B cell (primary cell): Measurements from ENCODE around the gene PML. TPM values are rescaled to one million over a fixed set of nuclear protein-coding genes. Genes with fewer than 3 reads are reported as not detected.

Source experiments
- ATAC-seq: fragments of 200-7000 bp; cut with Tn5 transposase; one replicate; pipeline ENCODE4 v1.10.0; 2021; ENCODE audit warnings: low read depth, mild to moderate bottlenecking, moderate number of reproducible peaks, moderate library complexity
- CTCF ChIA-PET: fragments of 350-600 bp; sonication (Branson Sonifier 250); formaldehyde crosslinking; loops from one replicate; lab custom pipeline; 2021; ENCODE audit warnings: antibody characterized with exemption, inconsistent platforms; lab: Charles Lee
- POLR2A ChIA-PET: fragments of 350-600 bp; sonication (Branson Sonifier 250); formaldehyde crosslinking; loops from one replicate; lab custom pipeline; 2021; ENCODE audit warnings: antibody characterized with exemption; lab: Charles Lee
- DNase-seq: peaks from one replicate; pipeline ENCODE4 v3.0.0; 2013
- H2AFZ ChIP-seq: 2 replicates; pipeline ENCODE4 v1.6.1; 2012; ENCODE audit warnings: mild to moderate bottlenecking, low read depth, low read length; ENCODE audit not compliant: insufficient read depth, poor library complexity, severe bottlenecking
- H3K27ac ChIP-seq, 2 donors: 1 replicate in 1 of 2; 2 replicates in 1 of 2; pipeline ENCODE4 v1.5.1; 2012 to 2013; ENCODE audit warnings: low read length in 2 of 2, mild to moderate bottlenecking in 2 of 2, moderate library complexity in 1 of 2
- H3K27me3 ChIP-seq, 4 experiments: fragments of 200-600 bp in 1 of 4; sonication (generic) in 1 of 4; replicated peaks in 1 of 4; 1 replicate in 2 of 4; 2 replicates in 2 of 4; pipeline versions ENCODE4 v1.6.1 to v1.7.0; 2013 to 2016; ENCODE audit warnings: low read length in 3 of 4, mild to moderate bottlenecking in 2 of 4, mixed read lengths in 1 of 4, moderate library complexity in 1 of 4; ENCODE audit not compliant: insufficient read depth in 4 of 4, control insufficient read depth in 3 of 4; ENCODE audit errors: control extremely low read depth in 1 of 4
- H3K36me3 ChIP-seq, 2 experiments: replicated peaks in 1 of 2; 1 replicate in 1 of 2; 2 replicates in 1 of 2; pipeline versions ENCODE4 v1.6.1 to v1.7.1; 2013; ENCODE audit warnings: low read length in 1 of 2; ENCODE audit not compliant: insufficient read depth in 2 of 2, control insufficient read depth in 1 of 2; ENCODE audit errors: control extremely low read depth in 1 of 2, extremely low read depth in 1 of 2
- H3K4me1 ChIP-seq, 2 donors: fragments of 200-600 bp in 1 of 2; sonication (generic) in 1 of 2; 1 replicate in 1 of 2; 2 replicates in 1 of 2; pipeline versions ENCODE4 v1.5.1 to v1.6.1; 2013 to 2017; ENCODE audit warnings: low read length in 2 of 2; ENCODE audit not compliant: control insufficient read depth in 2 of 2, insufficient read depth in 2 of 2
- H3K4me2 ChIP-seq: replicated peaks from 2 replicates; pipeline ENCODE3; 2012; ENCODE audit warnings: mild to moderate bottlenecking, low read depth, low read length; ENCODE audit not compliant: poor library complexity, severe bottlenecking
- H3K4me3 ChIP-seq, 5 experiments: fragments of 200-600 bp in 1 of 5; sonication (generic) in 1 of 5; 1 replicate in 3 of 5; 2 replicates in 2 of 5; pipeline versions ENCODE4 v1.5.1 to v1.7.0; 2011 to 2016; ENCODE audit warnings: low read length in 4 of 5, mild to moderate bottlenecking in 4 of 5, low read depth in 2 of 5, control low read depth in 1 of 5, moderate library complexity in 1 of 5; ENCODE audit not compliant: insufficient read depth in 1 of 5; ENCODE audit errors: control extremely low read depth in 1 of 5, extremely low read depth in 1 of 5
- H3K79me2 ChIP-seq: fragments of 200-600 bp; sonication (generic); one replicate; pipeline ENCODE4 v1.6.0; 2016; ENCODE audit warnings: low read length; ENCODE audit not compliant: control insufficient read depth, insufficient read depth
- H3K9ac ChIP-seq: fragments of 200-600 bp; sonication (generic); 2 replicates; pipeline ENCODE4 v1.6.1; 2017; ENCODE audit warnings: mild to moderate bottlenecking, low read length, moderate library complexity
- H3K9me3 ChIP-seq, 3 donors: one replicate each; pipeline versions ENCODE4 v1.6.1 to v1.7.1; 2013; ENCODE audit warnings: low read length in 2 of 3; ENCODE audit not compliant: control insufficient read depth in 2 of 3, insufficient read depth in 1 of 3; ENCODE audit errors: control extremely low read depth in 1 of 3
- H4K20me1 ChIP-seq: 2 replicates; pipeline ENCODE4 v1.6.0; 2012; ENCODE audit warnings: mild to moderate bottlenecking, low read length; ENCODE audit not compliant: insufficient read depth, control insufficient read depth, poor library complexity, severe bottlenecking
- H3K27ac Mint-ChIP-seq: one replicate; pipeline ENCODE4 v1.8.0; 2021; ENCODE audit warnings: mixed read lengths
- H3K27me3 Mint-ChIP-seq: one replicate; pipeline ENCODE4 v1.8.0; 2021; ENCODE audit warnings: mixed read lengths
- H3K4me1 Mint-ChIP-seq: one replicate; pipeline ENCODE4 v1.8.0; 2021; ENCODE audit warnings: mixed read lengths
- H3K4me3 Mint-ChIP-seq: one replicate; pipeline ENCODE4 v1.8.0; 2021; ENCODE audit warnings: mixed read lengths
- H3K9me3 Mint-ChIP-seq: one replicate; pipeline ENCODE4 v1.8.0; 2022; ENCODE audit warnings: mixed read lengths; ENCODE audit not compliant: insufficient read depth
- EZH2 ChIP-seq: IDR thresholded peaks from 2 replicates; pipeline ENCODE4 v1.6.1; 2012; ENCODE audit warnings: borderline replicate concordance, low read depth, mild to moderate bottlenecking, moderate library complexity, low read length; ENCODE audit not compliant: insufficient read depth, poor library complexity, severe bottlenecking
- WGBS: methylation state at CpG from one replicate; pipeline ENCODE4 v1.1.5; 2013; ENCODE audit warnings: missing lambda C conversion rate; ENCODE audit not compliant: insufficient coverage; 5-methylcytosine and 5-hydroxymethylcytosine counted together
- intact Hi-C: fragments of 100-400 bp; cut with micrococcal nuclease; formaldehyde crosslinking; loops from one replicate; pipeline ENCODE4 v1.10.0; 2022
- polyA plus RNA-seq: library from polyadenylated mRNA; depleted of rRNA; stranded (reverse); fragments of >200 nt; gene quantifications from 2 replicates; pipeline ENCODE4 v1.2.3, GENCODE V29; 2012
- total RNA-seq, 2 donors: library from RNA; stranded (reverse); fragments of 120-200 nt in 1 of 2; gene quantifications; 1 replicate in 1 of 2; 2 replicates in 1 of 2; pipeline versions ENCODE4 v1.2.3 to v1.2.4, GENCODE V29; 2013 to 2022
- TF ChIP-seq, protein P1 (sequence below): fragments of 200-600 bp; IDR thresholded peaks from one replicate; pipeline ENCODE4 v1.8.0; 2022; ENCODE audit warnings: antibody characterized with exemption, mild to moderate bottlenecking

The PML gene
- total and polyA plus RNA-seq, 2 donors (not counting 1 experiment from before 2014, with no cell fraction given): 59.2 to 66.3 TPM

DNA sequence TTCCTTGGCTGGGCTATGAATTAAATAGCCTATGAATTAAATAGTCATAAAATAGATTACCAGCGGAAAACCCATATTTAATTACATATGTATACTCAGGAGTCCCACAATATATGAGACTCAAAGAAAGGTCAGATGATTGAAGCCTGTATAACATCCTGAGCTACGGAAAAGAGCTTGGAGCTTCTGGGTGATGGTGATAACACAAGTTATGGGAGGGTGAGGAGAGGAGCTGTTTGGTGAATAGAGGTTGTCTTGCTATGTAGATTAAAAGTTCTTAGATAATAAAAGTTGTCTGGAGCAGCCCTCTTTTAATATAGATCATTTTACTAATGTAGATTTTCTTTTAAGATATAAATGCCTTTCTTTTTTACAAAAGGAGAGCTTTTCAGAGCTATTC, 1.8 kb downstream of the PML start:
- POLR2A ChIA-PET: no interaction called here
- ATAC-seq (no peak), DNase-seq (no peak)
- peak overlapping the region in 4 of 5 experiments; percentile 12 to 96 (median 76) for H3K4me3 ChIP-seq
- Mint-ChIP-seq H3K27ac (peak overlapping the region; percentile 11), H3K27me3 (no peaks in the 10 kb centered on the region), H3K4me3 (peak overlapping the region; percentile 87), H3K4me1 (peaks cover 67% of the 10 kb centered on the region), H3K9me3 (no peaks in the 10 kb centered on the region)
- no peaks in the 10 kb centered on the region for H3K9me3 ChIP-seq
- peaks cover 0 to 23% of the 10 kb centered on the region in 2 experiments for H3K36me3 ChIP-seq
- H3K79me2 ChIP-seq: peaks cover 90% of the 10 kb centered on the region
- peak overlapping the region; percentile 94 for H3K4me2 ChIP-seq
- peaks cover 50 to 71% of the 10 kb centered on the region in 2 donors for H3K4me1 ChIP-seq
- H4K20me1 ChIP-seq: peaks cover 21% of the 10 kb centered on the region
- no CpG with 5 or more reads among the region's 2 CpGs for WGBS
- no peaks in the 10 kb centered on the region for H3K27me3 ChIP-seq
- intact Hi-C loops: loop anchor here (10.0 kb wide), 2 partner anchors 1639 to 1881 kb away; partner anchors contain the start of genes MYO9A and SENP8
- H2AFZ ChIP-seq: peak overlapping the region; percentile 36
- TF ChIP-seq EZH2: no peak
- TF ChIP-seq, protein P1, sequence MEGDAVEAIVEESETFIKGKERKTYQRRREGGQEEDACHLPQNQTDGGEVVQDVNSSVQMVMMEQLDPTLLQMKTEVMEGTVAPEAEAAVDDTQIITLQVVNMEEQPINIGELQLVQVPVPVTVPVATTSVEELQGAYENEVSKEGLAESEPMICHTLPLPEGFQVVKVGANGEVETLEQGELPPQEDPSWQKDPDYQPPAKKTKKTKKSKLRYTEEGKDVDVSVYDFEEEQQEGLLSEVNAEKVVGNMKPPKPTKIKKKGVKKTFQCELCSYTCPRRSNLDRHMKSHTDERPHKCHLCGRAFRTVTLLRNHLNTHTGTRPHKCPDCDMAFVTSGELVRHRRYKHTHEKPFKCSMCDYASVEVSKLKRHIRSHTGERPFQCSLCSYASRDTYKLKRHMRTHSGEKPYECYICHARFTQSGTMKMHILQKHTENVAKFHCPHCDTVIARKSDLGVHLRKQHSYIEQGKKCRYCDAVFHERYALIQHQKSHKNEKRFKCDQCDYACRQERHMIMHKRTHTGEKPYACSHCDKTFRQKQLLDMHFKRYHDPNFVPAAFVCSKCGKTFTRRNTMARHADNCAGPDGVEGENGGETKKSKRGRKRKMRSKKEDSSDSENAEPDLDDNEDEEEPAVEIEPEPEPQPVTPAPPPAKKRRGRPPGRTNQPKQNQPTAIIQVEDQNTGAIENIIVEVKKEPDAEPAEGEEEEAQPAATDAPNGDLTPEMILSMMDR: no peak
- CTCF ChIA-PET: interaction anchor here (0.8 kb wide), 1 partner anchor 23 kb away, joined by 6 read pairs; no protein-coding TSS in a partner anchor
- H3K9ac ChIP-seq: peak overlapping the region; percentile 91
- peak overlapping the region; percentile 42 to 90 for H3K27ac ChIP-seq

DNA sequence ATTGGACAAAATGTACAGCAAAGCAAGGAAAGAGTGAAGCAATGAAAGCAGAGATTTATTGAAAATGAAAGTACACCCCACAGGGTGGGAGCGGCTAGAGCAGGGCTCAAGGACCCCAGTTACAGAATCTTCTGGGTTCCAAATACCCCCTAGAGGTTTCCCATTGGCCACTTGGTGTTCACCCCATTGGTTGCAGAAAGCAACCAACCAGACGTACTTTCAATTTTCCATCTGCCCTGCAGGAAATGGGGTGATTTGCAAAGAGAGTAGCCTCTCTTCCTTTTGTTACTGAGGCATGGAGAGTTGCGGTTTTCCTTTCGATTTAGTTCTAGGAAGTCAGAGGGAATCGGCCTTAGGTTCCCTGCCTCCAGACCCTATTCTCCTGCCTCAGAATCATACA, 2.4 kb downstream of the PML start:
- peak overlapping the region; percentile 36 for H2AFZ ChIP-seq
- H3K9ac ChIP-seq: peak overlapping the region; percentile 45
- DNase-seq: peak; percentile 62
- Mint-ChIP-seq H3K27me3 (no peaks in the 10 kb centered on the region), H3K4me1 (peaks cover 65% of the 10 kb centered on the region), H3K9me3 (no peaks in the 10 kb centered on the region), H3K4me3 (peak overlapping the region; percentile 87), H3K27ac (peak overlapping the region; percentile 87)
- ChIA-PET POLR2A (no interaction called here), CTCF (no interaction called here)
- WGBS: 0% methylated on average over 1 of the region's 5 CpGs
- H3K27ac ChIP-seq: peak overlapping the region; percentile 42 to 90
- H3K4me3 ChIP-seq: peak overlapping the region; percentile 12 to 95 (median 49)
- H4K20me1 ChIP-seq: peaks cover 21% of the 10 kb centered on the region
- H3K27me3 ChIP-seq: no peaks in the 10 kb centered on the region
- peaks cover 94% of the 10 kb centered on the region for H3K79me2 ChIP-seq
- TF ChIP-seq EZH2: no peak
- TF ChIP-seq, protein P1: no peak
- no peak for ATAC-seq
- H3K4me2 ChIP-seq: peak overlapping the region; percentile 94
- H3K36me3 ChIP-seq: peaks cover 0 to 27% of the 10 kb centered on the region in 2 experiments
- H3K9me3 ChIP-seq: no peaks in the 10 kb centered on the region
- peaks cover 46 to 65% of the 10 kb centered on the region in 2 donors for H3K4me1 ChIP-seq
- intact Hi-C loops: loop anchor here (10.0 kb wide), 2 partner anchors 1638 to 1882 kb away; partner anchors contain the start of genes MYO9A and SENP8
